KMS-11 (cell line): ENCODE data around the gene RPP25L.

Experiments used
- H2AFZ ChIP-seq: fragments of 200-600 bp; sonication (generic); 2 replicates; pipeline ENCODE4 v1.6.1; 2016; ENCODE audit warnings: antibody characterized with exemption, mixed run types, low read depth
- H3K27ac ChIP-seq: fragments of 200-600 bp; sonication (generic); 2 replicates; pipeline ENCODE4 v1.6.1; 2016; ENCODE audit warnings: mild to moderate bottlenecking, mixed run types
- H3K27me3 ChIP-seq: fragments of 200-600 bp; sonication (generic); 2 replicates; pipeline ENCODE4 v1.6.1; 2017; ENCODE audit warnings: mild to moderate bottlenecking, low read depth, mixed run types, moderate library complexity; ENCODE audit not compliant: insufficient read depth
- H3K36me3 ChIP-seq: fragments of 200-600 bp; sonication (generic); 2 replicates; pipeline ENCODE4 v1.6.1; 2017; ENCODE audit warnings: mild to moderate bottlenecking, mixed run types; ENCODE audit not compliant: insufficient read depth
- H3K4me1 ChIP-seq: fragments of 200-600 bp; sonication (generic); 2 replicates; pipeline ENCODE4 v1.6.1; 2016; ENCODE audit warnings: mild to moderate bottlenecking, low read depth, mixed run types; ENCODE audit not compliant: poor library complexity, severe bottlenecking
- H3K4me2 ChIP-seq: fragments of 200-600 bp; sonication (generic); 2 replicates; pipeline ENCODE4 v1.7.0; 2016; ENCODE audit warnings: mild to moderate bottlenecking, mixed run types
- H3K4me3 ChIP-seq: fragments of 200-600 bp; sonication (generic); IDR thresholded peaks from 2 replicates; pipeline ENCODE4 v1.6.1; 2017; ENCODE audit warnings: low read depth, low read length, mixed read lengths; ENCODE audit not compliant: insufficient read depth
- H3K79me2 ChIP-seq: fragments of 200-600 bp; sonication (generic); 2 replicates; pipeline ENCODE4 v1.6.1; 2016; ENCODE audit warnings: low read depth, mixed run types; ENCODE audit not compliant: insufficient read depth
- H3K9ac ChIP-seq: fragments of 200-600 bp; sonication (generic); 2 replicates; pipeline ENCODE4 v1.6.1; 2016; ENCODE audit warnings: mild to moderate bottlenecking, mixed run types
- H4K20me1 ChIP-seq: fragments of 200-600 bp; sonication (generic); 2 replicates; pipeline ENCODE4 v1.6.1; 2016; ENCODE audit warnings: mild to moderate bottlenecking, mixed run types; ENCODE audit not compliant: insufficient read depth
- CTCF ChIP-seq: fragments of 200-600 bp; sonication (generic); conservative IDR thresholded peaks from 2 replicates; pipeline ENCODE4 v1.6.1; 2017; ENCODE audit warnings: low read depth, mild to moderate bottlenecking, antibody characterized with exemption, low read length, moderate library complexity, mixed read lengths

Gene RPP25L

DNA sequence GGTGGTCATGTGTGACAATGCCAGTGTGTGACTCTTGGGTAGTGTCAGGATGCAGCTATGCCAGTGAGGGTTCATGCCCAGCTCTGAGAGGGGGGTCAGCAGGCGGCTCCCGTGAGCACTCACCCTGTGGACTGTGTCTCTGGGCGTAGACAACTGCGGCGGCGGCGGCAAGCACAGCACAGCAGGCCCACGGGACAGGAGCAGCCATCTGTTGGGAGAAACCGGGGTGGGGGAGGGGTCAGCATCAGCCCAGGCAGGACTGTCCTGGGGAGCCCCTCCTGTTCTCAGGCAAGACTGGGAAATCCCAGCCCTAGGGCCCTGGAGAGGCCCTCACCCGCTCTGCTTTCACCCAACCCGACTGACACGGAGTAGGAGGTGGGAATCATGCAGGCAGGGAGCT lies 43.1 kb downstream of the RPP25L start:
- peaks cover 31% of the 10 kb centered on the region; the same call in 1 of the 2 replicates for H3K27me3 ChIP-seq
- H3K4me3 ChIP-seq, result no peak overlapping the region
- H3K27ac ChIP-seq, result no peak overlapping the region
- no peak for TF ChIP-seq CTCF
- H3K4me2 ChIP-seq, result no peak overlapping the region
- no peak overlapping the region for H2AFZ ChIP-seq
- H3K36me3 ChIP-seq, result no peaks in the 10 kb centered on the region
- no peaks in the 10 kb centered on the region for H3K4me1 ChIP-seq
- no peak overlapping the region for H3K9ac ChIP-seq
- H3K79me2 ChIP-seq, result no peaks in the 10 kb centered on the region
- H4K20me1 ChIP-seq, result no peaks in the 10 kb centered on the region

- no peaks in the 10 kb centered on the region for H3K4me1 ChIP-seq
- no peak overlapping the region for H3K27ac ChIP-seq
- H4K20me1 ChIP-seq, result no peaks in the 10 kb centered on the region
- H3K27me3 ChIP-seq, result peaks cover 24% of the 10 kb centered on the region; the same call in 1 of the 2 replicates
- no peaks in the 10 kb centered on the region for H3K79me2 ChIP-seq
- H3K9ac ChIP-seq, result no peak overlapping the region
- no peak overlapping the region for H2AFZ ChIP-seq
- no peak overlapping the region for H3K4me3 ChIP-seq
- H3K36me3 ChIP-seq, result no peaks in the 10 kb centered on the region
- TF ChIP-seq CTCF, result no peak
- H3K4me2 ChIP-seq, result no peak overlapping the region
Measured at GRCh38 chr9:34568133-34568532, 43.8 kb downstream of the RPP25L start.

GRCh38 chr9:34566972-34567371 lies 44.9 kb downstream of the RPP25L start:
- Histone ChIP-seq H3K79me2 (no peaks in the 10 kb centered on the region), H3K9ac (no peak overlapping the region), H4K20me1 (no peaks in the 10 kb centered on the region), H3K4me3 (no peak overlapping the region), H3K4me2 (no peak overlapping the region), H3K27me3 (peaks cover 24% of the 10 kb centered on the region; the same call in 1 of the 2 replicates), H3K36me3 (no peaks in the 10 kb centered on the region), H2AFZ (no peak overlapping the region), H3K27ac (no peak overlapping the region), H3K4me1 (no peaks in the 10 kb centered on the region)
- no peak for TF ChIP-seq CTCF

- TF ChIP-seq CTCF, result no peak
- Histone ChIP-seq H3K4me1 (no peaks in the 10 kb centered on the region), H3K36me3 (no peaks in the 10 kb centered on the region), H3K9ac (no peak overlapping the region), H2AFZ (no peak overlapping the region), H4K20me1 (no peaks in the 10 kb centered on the region), H3K4me2 (no peak overlapping the region), H3K27ac (no peak overlapping the region), H3K79me2 (no peaks in the 10 kb centered on the region), H3K27me3 (peaks cover 24% of the 10 kb centered on the region; the same call in 1 of the 2 replicates), H3K4me3 (no peak overlapping the region)
Measured at GRCh38 chr9:34566322-34566721, 45.6 kb downstream of the RPP25L start.
